ENCODE measurements around the gene HCRTR1.

HCRTR1 gene

GRCh38 chr1:31675756-31676155, 58.3 kb downstream of the HCRTR1 start:
- no peaks in the 10 kb centered on the region for H3K27me3 ChIP-seq (replicated peaks; ENCODE audit: control insufficient read depth, insufficient read depth, low read length)
- H3K4me3 ChIP-seq (replicated peaks; ENCODE audit: low read depth, low read length) = no peak overlapping the region
- H3K36me3 ChIP-seq (ENCODE audit: control insufficient read depth, insufficient read depth, low read length) = no peaks in the 10 kb centered on the region
- TF ChIP-seq CTCF (IDR thresholded peaks at IDR 0.05; ENCODE audit: insufficient read depth, low read length, poor library complexity, severe bottlenecking) = no peak
- DNase-seq (ENCODE audit: extremely low read depth, insufficient read length) = no peak

Data from GM06990 (cell line).